ENCODE results near the gene CTCF. TPM values are rescaled to one million over a fixed set of nuclear protein-coding genes. Genes with fewer than 3 reads are reported as not detected.

The CTCF gene
- total RNA-seq, 2 donors from 2014 or later, result 61.3 to 74.6 TPM

GRCh38 chr16:67672306-67672705 is 110.0 kb downstream of the CTCF start:
- Mint-ChIP-seq H3K4me1 (no peaks in the 10 kb centered on the region), H3K36me3 (ENCODE audit: low read depth) (peaks cover 4% of the 10 kb centered on the region), H3K9me3 (no peaks in the 10 kb centered on the region), H3K4me3 (no peak overlapping the region), H3K27ac (no peak overlapping the region), H3K27me3 (ENCODE audit: insufficient read depth) (no peaks in the 10 kb centered on the region)
- H3K4me3 ChIP-seq (ENCODE audit: low read length), result no peak overlapping the region
- H3K9ac ChIP-seq (ENCODE audit: extremely low read depth, low read length, poor library complexity, severe bottlenecking), result no peak overlapping the region
- no peak overlapping the region for H3K27ac ChIP-seq (ENCODE audit: low read depth, low read length)
- WGBS, 2 experiments (ENCODE audit: insufficient coverage in 1 of 2, insufficient read length in 1 of 2), result 73 to 84% methylated on average over 2 to 4 of the region's 4 CpGs
- no peak for TF ChIP-seq CTCF (conservative IDR thresholded peaks at IDR 0.05)
- no peaks in the 10 kb centered on the region for H3K4me1 ChIP-seq (ENCODE audit: control insufficient read depth, insufficient read depth, low read length)
- no peaks in the 10 kb centered on the region for H3K27me3 ChIP-seq (ENCODE audit: control insufficient read depth, insufficient read depth, low read length, poor library complexity, severe bottlenecking)
- H3K9me3 ChIP-seq (ENCODE audit: control insufficient read depth, low read length), result no peaks in the 10 kb centered on the region
- H3K36me3 ChIP-seq (ENCODE audit: control insufficient read depth, insufficient read depth, low read length), result no peaks in the 10 kb centered on the region
- peak; percentile 58 for DNase-seq

GRCh38 chr16:67672739-67673662 is 110.7 kb downstream of the CTCF start:
- H3K9me3 Mint-ChIP-seq, result no peaks in the 10 kb centered on the region
- no peak overlapping the region for H3K27ac ChIP-seq (ENCODE audit: low read depth, low read length)
- H3K27ac Mint-ChIP-seq, result no peak overlapping the region
- no peak overlapping the region for H3K9ac ChIP-seq (ENCODE audit: extremely low read depth, low read length, poor library complexity, severe bottlenecking)
- peak; percentile 89 for TF ChIP-seq CTCF (conservative IDR thresholded peaks at IDR 0.05)
- H3K27me3 Mint-ChIP-seq (ENCODE audit: insufficient read depth), result no peaks in the 10 kb centered on the region
- peak; percentile 94 for DNase-seq
- H3K36me3 ChIP-seq (ENCODE audit: control insufficient read depth, insufficient read depth, low read length), result no peaks in the 10 kb centered on the region
- no peaks in the 10 kb centered on the region for H3K27me3 ChIP-seq (ENCODE audit: control insufficient read depth, insufficient read depth, low read length, poor library complexity, severe bottlenecking)
- no peak overlapping the region for H3K4me3 Mint-ChIP-seq
- H3K4me1 ChIP-seq (ENCODE audit: control insufficient read depth, insufficient read depth, low read length), result no peaks in the 10 kb centered on the region
- H3K36me3 Mint-ChIP-seq (ENCODE audit: low read depth), result peaks cover 7% of the 10 kb centered on the region
- no peaks in the 10 kb centered on the region for H3K4me1 Mint-ChIP-seq
- H3K9me3 ChIP-seq (ENCODE audit: control insufficient read depth, low read length), result no peaks in the 10 kb centered on the region
- 76 to 80% methylated on average over 10 to 13 of the region's 13 CpGs for WGBS, 2 experiments (ENCODE audit: insufficient coverage in 1 of 2, insufficient read length in 1 of 2)
- no peak overlapping the region for H3K4me3 ChIP-seq (ENCODE audit: low read length)

- Histone ChIP-seq H3K4me3 (ENCODE audit: low read length) (no peak overlapping the region), H3K4me1 (ENCODE audit: control insufficient read depth, insufficient read depth, low read length) (no peaks in the 10 kb centered on the region), H3K36me3 (ENCODE audit: control insufficient read depth, insufficient read depth, low read length) (no peaks in the 10 kb centered on the region), H3K9ac (ENCODE audit: extremely low read depth, low read length, poor library complexity, severe bottlenecking) (no peak overlapping the region), H3K27ac (ENCODE audit: low read depth, low read length) (no peak overlapping the region), H3K27me3 (ENCODE audit: control insufficient read depth, insufficient read depth, low read length, poor library complexity, severe bottlenecking) (no peaks in the 10 kb centered on the region), H3K9me3 (ENCODE audit: control insufficient read depth, low read length) (no peaks in the 10 kb centered on the region)
- 86 to 91% methylated on average over 15 to 21 of the region's 21 CpGs for WGBS, 2 experiments (ENCODE audit: insufficient coverage in 1 of 2, insufficient read length in 1 of 2)
- H3K4me1 Mint-ChIP-seq, result no peaks in the 10 kb centered on the region
- peaks cover 7% of the 10 kb centered on the region for H3K36me3 Mint-ChIP-seq (ENCODE audit: low read depth)
- no peak overlapping the region for H3K4me3 Mint-ChIP-seq
- DNase-seq, result peak; percentile 45
- no peak for TF ChIP-seq CTCF (conservative IDR thresholded peaks at IDR 0.05)
- H3K27ac Mint-ChIP-seq, result no peak overlapping the region
- no peaks in the 10 kb centered on the region for H3K9me3 Mint-ChIP-seq
- H3K27me3 Mint-ChIP-seq (ENCODE audit: insufficient read depth), result no peaks in the 10 kb centered on the region
These were observed 111.6 kb downstream of the CTCF start for GRCh38 chr16:67673712-67674580.

Data from endodermal cell (in vitro differentiated cells).